HG02885 (cell line): ENCODE data around the gene MTURN.

Experiments
- ATAC-seq: cut with Tn5 transposase; IDR thresholded peaks from one replicate; pipeline ENCODE4 v1.9.1; 2021; ENCODE audit warnings: mild to moderate bottlenecking; ENCODE audit not compliant: unreplicated experiment, poor library complexity

The MTURN gene

DNA sequence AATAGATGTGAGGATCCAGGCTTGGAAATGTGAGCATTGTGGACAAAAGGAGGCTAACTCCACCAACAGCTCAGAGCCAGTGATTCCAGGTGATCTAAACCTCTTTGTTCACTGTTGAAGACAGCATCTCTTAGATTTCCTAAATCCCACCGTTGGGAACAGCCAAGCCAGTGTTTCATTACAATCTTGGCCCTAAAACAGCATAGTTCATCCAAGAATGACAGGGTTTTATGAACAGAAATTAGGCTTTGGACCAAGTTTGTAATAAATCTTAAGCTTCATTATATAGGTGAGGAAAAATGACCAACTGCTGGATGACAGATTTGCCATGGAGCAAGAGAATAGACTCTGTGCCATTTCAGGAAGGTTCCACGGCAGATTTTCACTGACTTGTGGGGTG lies 65.8 kb downstream of the MTURN start:
- ATAC-seq = no peak

DNA sequence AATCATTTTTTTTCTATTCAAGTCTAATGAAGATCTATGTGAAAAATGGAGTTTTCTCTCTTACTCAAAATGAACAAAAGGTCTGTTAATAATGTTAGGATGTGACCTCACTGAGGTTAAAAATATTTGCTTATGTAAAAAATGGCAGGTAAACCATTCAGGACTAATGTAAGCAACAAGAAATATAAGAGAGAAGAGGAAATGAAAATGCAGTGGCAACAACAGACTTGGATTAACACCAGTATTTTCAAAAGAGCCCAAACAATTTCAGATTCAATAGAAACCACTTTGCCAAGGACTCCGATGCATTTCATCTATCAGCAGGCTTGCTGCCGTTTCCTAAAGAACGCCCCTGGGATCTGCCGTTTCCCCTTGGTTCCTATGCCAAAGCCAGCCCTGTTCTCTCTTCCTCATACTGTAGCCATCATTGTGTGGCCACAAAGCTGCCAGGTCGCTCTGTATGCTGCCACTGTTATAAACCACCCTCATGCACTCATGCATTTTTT lies 66.4 kb downstream of the MTURN start:
- peak; percentile 81 for ATAC-seq

DNA sequence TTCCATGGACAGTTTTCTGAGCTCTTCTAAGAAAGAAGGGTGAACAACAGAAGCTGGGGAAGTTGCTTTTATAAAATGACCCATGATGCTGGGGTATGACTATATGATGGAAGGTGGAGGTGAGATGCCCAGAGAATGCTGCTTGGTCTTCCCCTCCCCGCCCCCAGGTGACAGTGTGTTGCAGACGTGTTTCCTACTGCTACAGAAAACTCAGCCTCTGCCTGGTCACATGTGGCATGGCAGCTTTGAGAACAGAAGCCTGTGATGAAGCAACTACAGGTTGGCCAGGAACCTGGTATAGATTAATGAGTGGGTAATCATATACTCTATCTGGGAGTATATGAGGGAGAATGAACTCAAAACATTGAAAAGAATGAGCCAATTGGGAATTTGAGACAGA lies 67.1 kb downstream of the MTURN start:
- ATAC-seq = no peak

DNA sequence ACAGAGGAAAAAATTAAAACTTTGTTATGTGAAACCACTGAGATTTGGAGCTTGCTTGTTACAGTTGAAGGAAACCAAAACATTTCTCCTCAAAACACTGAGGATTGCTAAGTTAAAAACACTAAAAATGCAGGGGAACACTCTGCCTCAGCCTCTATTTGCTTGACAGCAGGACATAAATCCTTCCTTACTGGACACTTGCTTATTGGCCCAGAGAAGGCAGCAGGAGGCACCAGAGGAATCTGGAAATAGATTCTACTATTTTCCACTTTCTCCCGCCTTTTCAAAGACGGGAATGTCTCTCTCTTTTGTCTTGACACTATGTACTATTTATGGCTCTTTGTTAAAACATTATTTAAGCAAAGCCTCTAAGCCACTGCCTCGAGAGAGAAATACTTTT lies 67.9 kb downstream of the MTURN start:
- ATAC-seq = no peak

DNA sequence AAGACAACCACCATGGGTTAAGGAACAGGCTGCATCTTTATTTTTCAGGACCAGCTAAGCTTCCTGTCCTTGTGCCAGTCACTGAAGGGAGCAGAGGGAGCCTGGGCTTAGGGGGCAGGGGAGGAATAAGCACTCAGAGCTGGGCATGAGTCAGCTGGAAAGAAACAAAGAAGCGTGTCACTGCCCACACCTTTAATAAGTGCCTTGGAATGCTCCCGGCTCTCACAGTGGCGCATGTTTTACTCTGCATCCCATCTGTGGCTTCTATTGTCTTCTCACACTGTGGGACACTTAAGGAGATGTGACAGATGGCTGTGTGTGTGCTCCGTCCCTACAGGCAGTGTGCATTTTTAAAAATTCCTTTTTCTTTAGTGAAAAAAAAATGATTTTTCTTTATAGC lies 71.7 kb downstream of the MTURN start:
- no peak for ATAC-seq

DNA sequence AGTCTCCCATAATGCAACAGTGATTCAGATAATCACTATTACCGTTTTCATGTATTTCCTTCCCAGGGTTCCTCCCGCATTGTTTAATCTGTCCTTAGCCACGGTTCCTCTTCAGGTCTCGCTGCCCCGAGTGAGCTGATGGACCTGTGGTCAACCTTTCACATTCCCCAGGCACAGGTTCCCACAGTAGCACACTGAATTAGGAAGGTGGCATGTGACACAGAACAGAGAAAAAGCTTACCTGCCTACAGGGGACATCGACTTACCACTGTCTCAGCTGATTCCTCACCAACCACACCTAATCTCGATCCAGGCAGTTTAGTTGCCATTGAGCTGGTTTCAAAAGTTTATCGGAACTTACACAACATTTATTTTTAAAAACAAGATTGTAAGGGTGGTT lies 72.2 kb downstream of the MTURN start:
- ATAC-seq = no peak

DNA sequence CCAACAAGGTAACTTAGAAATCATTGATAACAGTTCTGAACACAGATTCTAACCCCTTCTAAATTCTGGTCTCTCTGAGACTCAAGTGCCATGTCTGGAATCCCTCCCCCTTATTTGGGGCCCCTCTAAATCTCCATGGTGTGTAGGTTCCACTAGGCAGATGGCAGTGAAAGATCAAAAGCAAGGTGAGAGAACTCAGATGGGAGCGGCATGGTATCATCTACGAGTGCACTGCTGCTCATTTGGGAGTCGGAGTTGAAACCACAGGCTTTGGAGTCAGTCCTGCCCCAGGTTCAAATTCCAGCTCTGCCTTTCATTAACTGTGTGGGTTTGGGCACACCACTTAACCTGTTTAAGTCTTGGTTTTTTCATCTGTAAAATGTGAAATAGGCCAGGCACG lies 72.6 kb downstream of the MTURN start:
- ATAC-seq = no peak

DNA sequence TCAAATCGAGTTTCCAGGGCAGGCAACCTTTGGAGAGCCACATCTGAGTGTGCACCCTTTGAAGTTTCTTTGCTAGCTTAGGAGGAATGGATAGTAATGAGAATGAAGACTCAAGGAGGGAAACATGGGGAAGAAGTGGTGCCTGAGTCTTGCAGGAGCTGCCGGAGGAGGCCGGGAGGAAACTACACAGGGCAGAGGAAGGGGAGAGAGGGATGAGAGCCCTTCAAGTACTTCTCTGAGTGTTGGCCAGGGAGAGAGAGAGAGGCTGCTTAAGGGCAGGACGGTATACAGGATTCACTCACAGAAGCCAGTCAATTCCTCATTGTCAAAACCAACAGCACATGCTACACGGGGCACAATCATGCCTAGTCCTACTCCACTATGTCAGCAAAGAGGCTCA lies 75.2 kb downstream of the MTURN start:
- no peak for ATAC-seq
